ENCODE data around the gene STIM1.

- TF ChIP-seq, protein P1, sequence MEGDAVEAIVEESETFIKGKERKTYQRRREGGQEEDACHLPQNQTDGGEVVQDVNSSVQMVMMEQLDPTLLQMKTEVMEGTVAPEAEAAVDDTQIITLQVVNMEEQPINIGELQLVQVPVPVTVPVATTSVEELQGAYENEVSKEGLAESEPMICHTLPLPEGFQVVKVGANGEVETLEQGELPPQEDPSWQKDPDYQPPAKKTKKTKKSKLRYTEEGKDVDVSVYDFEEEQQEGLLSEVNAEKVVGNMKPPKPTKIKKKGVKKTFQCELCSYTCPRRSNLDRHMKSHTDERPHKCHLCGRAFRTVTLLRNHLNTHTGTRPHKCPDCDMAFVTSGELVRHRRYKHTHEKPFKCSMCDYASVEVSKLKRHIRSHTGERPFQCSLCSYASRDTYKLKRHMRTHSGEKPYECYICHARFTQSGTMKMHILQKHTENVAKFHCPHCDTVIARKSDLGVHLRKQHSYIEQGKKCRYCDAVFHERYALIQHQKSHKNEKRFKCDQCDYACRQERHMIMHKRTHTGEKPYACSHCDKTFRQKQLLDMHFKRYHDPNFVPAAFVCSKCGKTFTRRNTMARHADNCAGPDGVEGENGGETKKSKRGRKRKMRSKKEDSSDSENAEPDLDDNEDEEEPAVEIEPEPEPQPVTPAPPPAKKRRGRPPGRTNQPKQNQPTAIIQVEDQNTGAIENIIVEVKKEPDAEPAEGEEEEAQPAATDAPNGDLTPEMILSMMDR (IDR thresholded peaks at IDR 0.05): no peak
- no peak for TF ChIP-seq POLR2A (IDR thresholded peaks at IDR 0.05)
- TF ChIP-seq POLR2AphosphoS5 (IDR thresholded peaks at IDR 0.05): no peak
These were observed 33.4 kb downstream of the STIM1 start for GRCh38 chr11:3888876-3889275.

Measured in gastroesophageal sphincter (tissue), 3 donors.